K562 (cell line): ENCODE results near the gene IL36RN. TPM values are rescaled to one million over a fixed set of nuclear protein-coding genes. Genes with fewer than 3 reads are reported as not detected.

Experiments used
- ATAC-seq: fragments of 200-7000 bp; cut with Tn5 transposase; 3 replicates; pipeline ENCODE4 v1.9.1; 2020; ENCODE audit warnings: moderate library complexity
- BruUV-seq: library from RNA; stranded (reverse); fragments of 400-500 nt; replicated peaks from 2 replicates; lab custom pipeline; 2021; lab: Mats Ljungman, UMichigan
- CTCF ChIA-PET: fragments of 300-600 bp; formaldehyde crosslinking; extraction: SDS; loops from one replicate; lab custom pipeline; 2021; ENCODE audit warnings: low intra/inter-chr PET ratio; lab: Yijun Ruan, JAX
- POLR2A ChIA-PET: fragments of 300-600, 350-650 bp; sonication (Branson Sonifier 250); formaldehyde crosslinking; extraction: SDS; loops from one replicate; lab custom pipeline; 2021; ENCODE audit warnings: antibody characterized with exemption, inconsistent platforms; lab: Yijun Ruan, JAX
- DNase-seq, 4 experiments: peaks; one replicate each; pipeline versions ENCODE4 v3.0.0 to v3.0.0-alpha.2; 2011 to 2018; ENCODE audit warnings: low spot score in 3 of 4, mixed read lengths in 3 of 4; ENCODE audit errors: extremely low read depth in 1 of 4
- FAIRE-seq: peaks from 2 replicates; lab custom pipeline; 2011; peaks lifted over from hg19 to GRCh38; lab: Jason Lieb, UNC
- H2AFZ ChIP-seq: 2 replicates; pipeline ENCODE4 v1.6.0; 2011; ENCODE audit warnings: low read depth, low read length, control low read depth, inconsistent platforms
- H3K27ac ChIP-seq: fragments of 200-600 bp; 3 replicates; pipeline ENCODE4 v1.8.0; 2011; ENCODE audit warnings: low read depth, mild to moderate bottlenecking, control low read depth, inconsistent platforms, low read length, moderate library complexity, mixed read lengths; ENCODE audit errors: extremely low read depth
- H3K27me3 ChIP-seq, 2 experiments: fragments of 300-600 bp in 1 of 2; 2 replicates in 1 of 2; 3 replicates in 1 of 2; pipeline versions ENCODE4 v1.6.0 to v1.8.0; 2011; ENCODE audit warnings: inconsistent platforms in 2 of 2, low read length in 2 of 2, mild to moderate bottlenecking in 1 of 2, mixed read lengths in 1 of 2, moderate library complexity in 1 of 2; ENCODE audit not compliant: control insufficient read depth in 2 of 2, insufficient read depth in 2 of 2
- H3K36me3 ChIP-seq: fragments of 300-600 bp; 3 replicates; pipeline ENCODE4 v1.8.0; 2011; ENCODE audit warnings: mild to moderate bottlenecking, low read length, inconsistent platforms; ENCODE audit not compliant: control insufficient read depth, insufficient read depth
- H3K4me1 ChIP-seq, 2 experiments: fragments of 200-600 bp in 1 of 2; replicated peaks in 1 of 2; 2 replicates in 1 of 2; 3 replicates in 1 of 2; pipeline versions ENCODE4 v1.5.1 to v1.8.0; 2011; ENCODE audit warnings: inconsistent platforms in 2 of 2, low read length in 2 of 2, mild to moderate bottlenecking in 1 of 2, mixed read lengths in 1 of 2, moderate library complexity in 1 of 2; ENCODE audit not compliant: control insufficient read depth in 2 of 2, insufficient read depth in 2 of 2
- H3K4me2 ChIP-seq: 2 replicates; pipeline ENCODE4 v1.6.1; 2011; ENCODE audit warnings: low read length, control low read depth, inconsistent platforms, mixed read lengths; ENCODE audit not compliant: insufficient read depth
- H3K4me3 ChIP-seq: fragments of 200-600 bp; sonication (generic), shearing (Covaris generic); 2 replicates; pipeline ENCODE4 v1.5.1; 2016; ENCODE audit warnings: control low read depth, inconsistent platforms
- H3K79me2 ChIP-seq: fragments of 200-600 bp; 3 replicates; pipeline ENCODE4 v1.8.0; 2011; ENCODE audit warnings: low read length, inconsistent platforms; ENCODE audit not compliant: control insufficient read depth, insufficient read depth
- H3K9ac ChIP-seq, 2 experiments: 2 replicates each; pipeline versions ENCODE4 v1.6.0 to v1.6.1; 2011; ENCODE audit warnings: low read depth in 2 of 2, low read length in 2 of 2, control low read depth in 1 of 2, inconsistent platforms in 1 of 2, mild to moderate bottlenecking in 1 of 2, mixed read lengths in 1 of 2; ENCODE audit not compliant: insufficient read depth in 1 of 2
- H3K9me1 ChIP-seq: one replicate; pipeline ENCODE4 v1.6.0; 2011; ENCODE audit warnings: inconsistent platforms, mild to moderate bottlenecking, low read length, moderate library complexity; ENCODE audit not compliant: control insufficient read depth, insufficient read depth
- H3K9me3 ChIP-seq: replicated peaks from 2 replicates; pipeline ENCODE4 v1.5.1; 2011; ENCODE audit warnings: low read depth, low read length, inconsistent platforms; ENCODE audit not compliant: control insufficient read depth, insufficient read depth
- H4K20me1 ChIP-seq: replicated peaks from 2 replicates; pipeline ENCODE4 v1.6.1; 2011; ENCODE audit warnings: low read length, inconsistent platforms, mixed read lengths; ENCODE audit not compliant: control insufficient read depth, insufficient read depth
- HMGN3 ChIP-seq: IDR thresholded peaks from 2 replicates; pipeline ENCODE4 v1.6.1; 2011; ENCODE audit warnings: borderline replicate concordance, low read depth, mild to moderate bottlenecking, mixed read lengths, low read length; ENCODE audit not compliant: insufficient read length; ENCODE audit errors: extremely low read depth
- KDM4B ChIP-seq, 2 experiments: fragments of 450-650 bp in 1 of 2; sonication (generic) in 1 of 2; IDR thresholded peaks; 2 replicates each; pipeline ENCODE4 v1.6.1; 2016 to 2017; ENCODE audit warnings: borderline replicate concordance in 2 of 2, antibody characterized with exemption in 1 of 2, low read depth in 1 of 2, mild to moderate bottlenecking in 1 of 2
- PATZ1 ChIP-seq: fragments of 250-450 bp; sonication (Bioruptor Pico); IDR thresholded peaks from 2 replicates; pipeline ENCODE4 v1.5.0; 2020; ENCODE audit warnings: mild to moderate bottlenecking, borderline replicate concordance
- SMAD2 ChIP-seq: fragments of 150-350 bp; IDR thresholded peaks from 2 replicates; pipeline ENCODE4 v1.6.1; 2014; ENCODE audit warnings: low read depth, mild to moderate bottlenecking, low read length
- WGBS: fragments of 100-300 bp; shearing (Covaris generic); methylation state at CpG from one replicate; pipeline ENCODE4 v1.1.6; 2016; ENCODE audit warnings: low coverage, mixed read lengths; ENCODE audit not compliant: insufficient coverage; ENCODE audit errors: missing lambda C conversion rate; 5-methylcytosine and 5-hydroxymethylcytosine counted together
- in situ Hi-C: fragments of 300-500 bp; cut with MboI; formaldehyde crosslinking; loops from 4 replicates; pipeline ENCODE4 v1.15.0; 2018; ENCODE audit warnings: inconsistent platforms, mixed read lengths
- intact Hi-C: fragments of 100-400 bp; cut with micrococcal nuclease; formaldehyde crosslinking; loops from 2 replicates; pipeline ENCODE4 v1.14.2; 2022
- polyA plus RNA-seq, 8 experiments: library from polyadenylated mRNA; depleted of rRNA in 4 of 8; stranded (reverse) in 5 of 8; unstranded in 3 of 8; fragments of >200 nt; fragmentation: Nextera tagmentation in 2 of 8; fragmentation: Illumina TruSeq in 1 of 8; extraction: Ambion mirVana in 2 of 8; extraction: Trizol in 1 of 8; gene quantifications; 2 replicates each; pipeline versions ENCODE4 v1.2.1 to v1.2.3, GENCODE V29; 2011 to 2014; ENCODE audit warnings: inconsistent platforms in 1 of 8, missing spikeins in 1 of 8
- total RNA-seq, 7 experiments: library from RNA; depleted of rRNA in 6 of 7; stranded (reverse); fragments of >200 nt in 6 of 7; fragmentation: Illumina TruSeq in 2 of 7; extraction: Trizol in 2 of 7; gene quantifications; 2 replicates each; pipeline versions ENCODE4 v1.2.1 to v1.2.3, GENCODE V29; 2011 to 2021; ENCODE audit warnings: low replicate concordance in 1 of 7
- TF ChIP-seq, protein P1 (sequence below): fragments of 450-650 bp; formaldehyde crosslinking; IDR thresholded peaks from 2 replicates; pipeline ENCODE4 v1.4.0; 2022; ENCODE audit warnings: mild to moderate bottlenecking, moderate library complexity

The IL36RN gene
- total and polyA plus RNA-seq, 9 of the 15 experiments (the other 6 are each of a cell fraction or from before 2014, with no cell fraction given): not detected

DNA sequence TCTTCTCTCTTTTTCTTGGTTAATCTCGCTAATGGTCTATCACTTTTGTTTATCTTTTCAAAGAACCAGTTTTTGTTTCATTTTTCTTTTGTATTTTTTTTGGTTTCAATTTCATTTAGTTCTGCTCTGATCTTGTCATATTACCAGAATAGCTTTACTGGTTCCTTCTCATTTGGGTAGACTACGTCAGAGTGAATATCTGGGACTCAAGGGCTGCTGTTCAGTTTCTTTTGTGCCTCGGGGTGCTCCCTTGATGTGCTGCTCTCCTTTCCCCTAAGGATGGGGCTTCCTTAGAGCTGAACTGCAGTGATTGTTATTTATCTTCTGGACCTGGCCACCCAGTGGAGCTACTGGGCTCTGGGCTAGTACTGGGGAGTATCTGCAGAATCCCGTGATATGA, 39.0 kb downstream of the IL36RN start:
- H3K4me1 ChIP-seq: no peaks in the 10 kb centered on the region; a peak in 1 of 5 replicates
- no peak for FAIRE-seq
- no peak for TF ChIP-seq PATZ1 (CRISPR knock-in tag)
- TF ChIP-seq HMGN3: no peak
- no peak for TF ChIP-seq SMAD2
- TF ChIP-seq, protein P1, sequence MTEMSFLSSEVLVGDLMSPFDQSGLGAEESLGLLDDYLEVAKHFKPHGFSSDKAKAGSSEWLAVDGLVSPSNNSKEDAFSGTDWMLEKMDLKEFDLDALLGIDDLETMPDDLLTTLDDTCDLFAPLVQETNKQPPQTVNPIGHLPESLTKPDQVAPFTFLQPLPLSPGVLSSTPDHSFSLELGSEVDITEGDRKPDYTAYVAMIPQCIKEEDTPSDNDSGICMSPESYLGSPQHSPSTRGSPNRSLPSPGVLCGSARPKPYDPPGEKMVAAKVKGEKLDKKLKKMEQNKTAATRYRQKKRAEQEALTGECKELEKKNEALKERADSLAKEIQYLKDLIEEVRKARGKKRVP (CRISPR knock-in tag): no peak
- TF ChIP-seq KDM4B (IDR thresholded peaks at IDR 0.05; ENCODE audit: borderline replicate concordance in 2 of 2, low read depth in 1 of 2): no peak
- no peaks in the 10 kb centered on the region for H3K9me1 ChIP-seq
- no peak overlapping the region for H3K4me3 ChIP-seq
- no peaks in the 10 kb centered on the region for H3K79me2 ChIP-seq
- no peaks in the 10 kb centered on the region for H3K36me3 ChIP-seq
- intact Hi-C loops: no loop called here
- no TSS peak for BruUV-seq
- in situ Hi-C loops: no loop called here
- POLR2A ChIA-PET: no interaction called here
- DNase-seq: no peak
- no peak overlapping the region for H2AFZ ChIP-seq
- WGBS: 3% methylated on average over 4 of the region's 4 CpGs
- no peak overlapping the region for H3K27ac ChIP-seq
- ATAC-seq: no peak
- H3K9me3 ChIP-seq: 0 out of 2 replicates have a peak, but pooled peaks cover 2% of the 10 kb centered on the region
- H4K20me1 ChIP-seq: no peaks in the 10 kb centered on the region
- H3K27me3 ChIP-seq: peaks cover 16 to 32% of the 10 kb centered on the region in 2 experiments
- H3K9ac ChIP-seq: no peak overlapping the region
- no peak overlapping the region for H3K4me2 ChIP-seq
- CTCF ChIA-PET: no interaction called here
